Spinal cord (tissue), 10 donors: ENCODE measurements around the gene CSMD2. TPM values are rescaled to one million over a fixed set of nuclear protein-coding genes. Genes with fewer than 3 reads are reported as not detected.

ENCODE experiments used
- DNase-seq, 6 donors: peaks; one replicate each; pipeline versions ENCODE4 v3.0.0 to v3.0.0-alpha.2; 2013 to 2015; ENCODE audit warnings: low spot score in 6 of 6, low read depth in 4 of 6
- H3K27ac ChIP-seq: one replicate; pipeline ENCODE4 v1.5.1; 2013; ENCODE audit warnings: low read depth, low read length, control low read depth
- H3K27me3 ChIP-seq: one replicate; pipeline ENCODE4 v1.6.1; 2013; ENCODE audit warnings: low read length; ENCODE audit not compliant: control insufficient read depth, insufficient read depth
- H3K36me3 ChIP-seq: one replicate; pipeline ENCODE4 v1.6.1; 2013; ENCODE audit warnings: low read length; ENCODE audit not compliant: control insufficient read depth, insufficient read depth
- H3K4me1 ChIP-seq: one replicate; pipeline ENCODE4 v1.6.1; 2013; ENCODE audit warnings: low read length; ENCODE audit not compliant: control insufficient read depth, insufficient read depth
- H3K4me3 ChIP-seq: one replicate; pipeline ENCODE4 v1.5.1; 2013; ENCODE audit warnings: low read depth, low read length, control low read depth
- H3K9me3 ChIP-seq: one replicate; pipeline ENCODE4 v1.6.1; 2013; ENCODE audit warnings: low read length; ENCODE audit not compliant: control insufficient read depth, insufficient read depth
- WGBS: methylation state at CpG from one replicate; pipeline ENCODE4 v1.1.5; 2013; ENCODE audit warnings: missing lambda C conversion rate; ENCODE audit not compliant: insufficient coverage; 5-methylcytosine and 5-hydroxymethylcytosine counted together
- polyA plus RNA-seq, 2 donors: library from polyadenylated mRNA; unstranded; fragments of 120-200 nt; gene quantifications; one replicate each; pipeline ENCODE4 v1.2.1, GENCODE V29; 2013; ENCODE audit not compliant: insufficient read length in 2 of 2
- total RNA-seq, 2 donors: library from RNA; depleted of rRNA in 1 of 2; stranded (reverse); fragments of 120-200 nt in 1 of 2; fragments of >200 nt in 1 of 2; gene quantifications; one replicate each; pipeline versions ENCODE4 v1.2.3 to v1.2.4, GENCODE V29; 2013 to 2014
- donor health status: healthy.

CSMD2 gene
- total and polyA plus RNA-seq, 4 donors, result 16.0 to 26.4 (median 22.2) TPM

- H3K4me3 ChIP-seq, result no peak overlapping the region
- H3K27ac ChIP-seq, result no peak overlapping the region
- no peaks in the 10 kb centered on the region for H3K4me1 ChIP-seq
- no peak for DNase-seq
- H3K36me3 ChIP-seq, result peaks cover 50% of the 10 kb centered on the region
- WGBS, result 86% methylated on average over 3 of the region's 6 CpGs
- H3K27me3 ChIP-seq, result no peaks in the 10 kb centered on the region
- no peaks in the 10 kb centered on the region for H3K9me3 ChIP-seq
Measured at GRCh38 chr1:33712186-33712585, 452.8 kb downstream of the CSMD2 start.

- H3K36me3 ChIP-seq, result peaks cover 45% of the 10 kb centered on the region
- no peak overlapping the region for H3K27ac ChIP-seq
- H3K4me3 ChIP-seq, result no peak overlapping the region
- WGBS, result 90% methylated on average over 2 of the region's 6 CpGs
- no peaks in the 10 kb centered on the region for H3K4me1 ChIP-seq
- no peaks in the 10 kb centered on the region for H3K9me3 ChIP-seq
- H3K27me3 ChIP-seq, result no peaks in the 10 kb centered on the region
- no peak for DNase-seq
Measured at GRCh38 chr1:33711511-33711910, 453.5 kb downstream of the CSMD2 start.

- DNase-seq, result no peak
- H3K4me1 ChIP-seq, result no peaks in the 10 kb centered on the region
- H3K27ac ChIP-seq, result no peak overlapping the region
- peaks cover 42% of the 10 kb centered on the region for H3K36me3 ChIP-seq
- no CpG with 5 or more reads among the region's 2 CpGs for WGBS
- no peak overlapping the region for H3K4me3 ChIP-seq
- H3K9me3 ChIP-seq, result no peaks in the 10 kb centered on the region
- no peaks in the 10 kb centered on the region for H3K27me3 ChIP-seq
Measured at GRCh38 chr1:33710967-33711366, 454.1 kb downstream of the CSMD2 start.

GRCh38 chr1:33709783-33710718 lies 455.0 kb downstream of the CSMD2 start:
- no peak overlapping the region for H3K27ac ChIP-seq

GRCh38 chr1:33709174-33709782 lies 455.8 kb downstream of the CSMD2 start:
- no peak overlapping the region for H3K27ac ChIP-seq
- H3K4me3 ChIP-seq, result no peak overlapping the region
- 60% methylated on average over 2 of the region's 9 CpGs for WGBS
- peaks cover 29% of the 10 kb centered on the region for H3K36me3 ChIP-seq
- DNase-seq, result no peak
- no peaks in the 10 kb centered on the region for H3K4me1 ChIP-seq
- no peaks in the 10 kb centered on the region for H3K27me3 ChIP-seq
- H3K9me3 ChIP-seq, result no peaks in the 10 kb centered on the region

More at GRCh38 chr1:33709783-33710718, 455.0 kb downstream of the CSMD2 start:
- no peaks in the 10 kb centered on the region for H3K27me3 ChIP-seq
- no peaks in the 10 kb centered on the region for H3K4me1 ChIP-seq
- H3K4me3 ChIP-seq, result no peak overlapping the region
- H3K9me3 ChIP-seq, result no peaks in the 10 kb centered on the region
- peak in 1 of 6 donors; percentile 45 for DNase-seq
- WGBS, result 74% methylated on average over 4 of the region's 6 CpGs
- H3K36me3 ChIP-seq, result peaks cover 37% of the 10 kb centered on the region

GRCh38 chr1:33706634-33707255 lies 458.3 kb downstream of the CSMD2 start:
- H3K4me1 ChIP-seq, result no peaks in the 10 kb centered on the region
- H3K4me3 ChIP-seq, result no peak overlapping the region
- H3K9me3 ChIP-seq, result no peaks in the 10 kb centered on the region
- no peak for DNase-seq
- no peak overlapping the region for H3K27ac ChIP-seq
- whole genome bisulfite sequencing, result 86% methylated on average over 9 of the region's 12 CpGs
- no peaks in the 10 kb centered on the region for H3K27me3 ChIP-seq
- peaks cover 10% of the 10 kb centered on the region for H3K36me3 ChIP-seq

- Histone ChIP-seq H3K27me3 (no peaks in the 10 kb centered on the region), H3K4me3 (no peak overlapping the region), H3K27ac (no peak overlapping the region), H3K36me3 (peaks cover 5% of the 10 kb centered on the region), H3K4me1 (no peaks in the 10 kb centered on the region), H3K9me3 (no peaks in the 10 kb centered on the region)
- WGBS, result 83% methylated on average over 2 of the region's 3 CpGs
- DNase-seq, result no peak
Measured at GRCh38 chr1:33703464-33703863, 461.6 kb downstream of the CSMD2 start.

- no peaks in the 10 kb centered on the region for H3K4me1 ChIP-seq
- no peaks in the 10 kb centered on the region for H3K9me3 ChIP-seq
- no peaks in the 10 kb centered on the region for H3K27me3 ChIP-seq
- no peak overlapping the region for H3K4me3 ChIP-seq
- H3K36me3 ChIP-seq, result peaks cover 35% of the 10 kb centered on the region
- no peak overlapping the region for H3K27ac ChIP-seq
- WGBS, result 88% methylated on average over 9 of the region's 14 CpGs
- DNase-seq, result peak in 1 of 6 donors; percentile 27
Measured at GRCh38 chr1:33698361-33699035, 466.5 kb downstream of the CSMD2 start.

- H3K27me3 ChIP-seq, result no peaks in the 10 kb centered on the region
- WGBS, result 78% methylated on average over 2 of the region's 2 CpGs
- H3K9me3 ChIP-seq, result no peaks in the 10 kb centered on the region
- peaks cover 35% of the 10 kb centered on the region for H3K36me3 ChIP-seq
- DNase-seq, result no peak
- no peak overlapping the region for H3K4me3 ChIP-seq
- H3K27ac ChIP-seq, result no peak overlapping the region
- no peaks in the 10 kb centered on the region for H3K4me1 ChIP-seq
Measured at GRCh38 chr1:33697816-33698215, 467.2 kb downstream of the CSMD2 start.
